GM23248 (cell line): ENCODE data around the gene FAM210A. TPM values are rescaled to one million over a fixed set of nuclear protein-coding genes. Genes with fewer than 3 reads are reported as not detected.

Experiments
- DNase-seq: peaks from one replicate; pipeline ENCODE4 v3.0.0-alpha.2; 2015
- H2AFZ ChIP-seq: fragments of 200-600 bp; sonication (generic); 2 replicates; pipeline ENCODE4 v1.6.1; 2016; ENCODE audit warnings: antibody characterized with exemption
- H3F3A ChIP-seq: fragments of 200-600 bp; sonication (generic); 2 replicates; pipeline ENCODE4 v1.6.1; 2016; ENCODE audit warnings: mild to moderate bottlenecking, antibody characterized with exemption, mixed run types; ENCODE audit not compliant: insufficient read depth
- H3K27ac ChIP-seq: fragments of 200-600 bp; sonication (generic); 2 replicates; pipeline ENCODE4 v1.5.1; 2016; ENCODE audit warnings: mild to moderate bottlenecking
- H3K27me3 ChIP-seq: fragments of 200-600 bp; sonication (generic); replicated peaks from 2 replicates; pipeline ENCODE4 v1.6.1; 2016; ENCODE audit warnings: mild to moderate bottlenecking; ENCODE audit not compliant: insufficient read depth
- H3K36me3 ChIP-seq: fragments of 200-600 bp; sonication (generic); 2 replicates; pipeline ENCODE4 v1.6.1; 2016; ENCODE audit warnings: low read depth, mild to moderate bottlenecking
- H3K4me1 ChIP-seq: fragments of 200-600 bp; sonication (generic); 2 replicates; pipeline ENCODE4 v1.6.1; 2016; ENCODE audit warnings: mild to moderate bottlenecking; ENCODE audit not compliant: insufficient read depth
- H3K4me2 ChIP-seq: fragments of 200-600 bp; sonication (generic); one replicate; pipeline ENCODE4 v1.6.1; 2016; ENCODE audit warnings: mild to moderate bottlenecking; ENCODE audit not compliant: unreplicated experiment
- H3K4me3 ChIP-seq: fragments of 200-600 bp; sonication (generic); 2 replicates; pipeline ENCODE4 v1.5.1; 2016; ENCODE audit warnings: mild to moderate bottlenecking
- H3K79me2 ChIP-seq: fragments of 200-600 bp; sonication (generic); 2 replicates; pipeline ENCODE4 v1.6.1; 2016; ENCODE audit warnings: mild to moderate bottlenecking; ENCODE audit not compliant: insufficient read depth
- H3K9ac ChIP-seq: fragments of 200-600 bp; sonication (generic); 2 replicates; pipeline ENCODE4 v1.6.1; 2016; ENCODE audit warnings: mild to moderate bottlenecking
- H3K9me2 ChIP-seq: fragments of 200-600 bp; sonication (generic); 2 replicates; pipeline ENCODE4 v1.6.1; 2016; ENCODE audit warnings: mixed run types, mild to moderate bottlenecking, moderate library complexity; ENCODE audit not compliant: insufficient read depth
- H3K9me3 ChIP-seq: fragments of 200-600 bp; sonication (generic); one replicate; pipeline ENCODE4 v1.6.1; 2017; ENCODE audit warnings: low read depth
- H4K20me1 ChIP-seq: fragments of 200-600 bp; sonication (generic); 2 replicates; pipeline ENCODE4 v1.6.0; 2016; ENCODE audit not compliant: insufficient read depth
- EZH2 ChIP-seq: fragments of 200-600 bp; sonication (generic); IDR thresholded peaks from 2 replicates; pipeline ENCODE4 v1.6.1; 2018; ENCODE audit warnings: antibody characterized with exemption, mild to moderate bottlenecking; ENCODE audit not compliant: insufficient read depth, poor library complexity, severe bottlenecking
- EZH2phosphoT487 ChIP-seq: fragments of 200-600 bp; sonication (generic); IDR thresholded peaks from 2 replicates; pipeline ENCODE4 v1.6.1; 2018; ENCODE audit warnings: antibody characterized with exemption, moderate library complexity, mild to moderate bottlenecking, low read depth; ENCODE audit not compliant: insufficient read depth
- WGBS, 2 experiments: methylation state at CpG; one replicate each; pipeline ENCODE4 v1.1.6; 2015 to 2017; ENCODE audit warnings: low lambda C conversion rate in 2 of 2, low coverage in 1 of 2; ENCODE audit errors: missing lambda C conversion rate in 2 of 2; 5-methylcytosine and 5-hydroxymethylcytosine counted together
- in situ Hi-C: fragments of 300-500 bp; cut with MboI; formaldehyde crosslinking; loops from 2 replicates; pipeline ENCODE4 v1.15.0; 2020
- polyA plus RNA-seq: library from polyadenylated mRNA; unstranded; fragments of >200 nt; fragmentation: Nextera tagmentation; extraction: Ambion mirVana; gene quantifications from 2 replicates; pipeline ENCODE4 v1.2.1, GENCODE V29; 2016
- total RNA-seq: library from RNA; depleted of rRNA; stranded (reverse); fragments of >200 nt; shearing (Covaris generic); gene quantifications from 2 replicates; pipeline ENCODE4 v1.2.3, GENCODE V29; 2014

FAM210A gene
- total and polyA plus RNA-seq, 2 experiments from 2014 or later: 14.2 to 24.9 TPM

GRCh38 chr18:13720847-13721246, 5.5 kb downstream of the FAM210A start:
- Histone ChIP-seq H3K9me2 (no peaks in the 10 kb centered on the region), H3K4me2 (no peak overlapping the region), H3F3A (no peaks in the 10 kb centered on the region), H3K9me3 (no peaks in the 10 kb centered on the region), H2AFZ (no peak overlapping the region), H3K4me1 (peaks cover 16% of the 10 kb centered on the region), H3K36me3 (no peaks in the 10 kb centered on the region), H3K27me3 (no peaks in the 10 kb centered on the region), H3K27ac (no peak overlapping the region), H3K79me2 (peaks cover 100% of the 10 kb centered on the region), H3K9ac (no peak overlapping the region), H3K4me3 (no peak overlapping the region), H4K20me1 (peaks cover 14% of the 10 kb centered on the region; the same call in 1 of the 2 replicates)
- TF ChIP-seq EZH2phosphoT487: no peak
- no peak for TF ChIP-seq EZH2
- no peak for DNase-seq
- 46 to 57% methylated on average over 1 of the region's 1 CpG for WGBS, 2 experiments
- in situ Hi-C loops: no loop called here

- Histone ChIP-seq H3K9me2 (no peaks in the 10 kb centered on the region), H3K9me3 (no peaks in the 10 kb centered on the region), H3K9ac (no peak overlapping the region), H3K27ac (no peak overlapping the region), H3K4me2 (no peak overlapping the region), H2AFZ (no peak overlapping the region), H3K36me3 (no peaks in the 10 kb centered on the region), H3K4me1 (peaks cover 12% of the 10 kb centered on the region), H3F3A (no peaks in the 10 kb centered on the region), H3K79me2 (peaks cover 100% of the 10 kb centered on the region), H3K4me3 (no peak overlapping the region), H4K20me1 (peaks cover 14% of the 10 kb centered on the region; the same call in 1 of the 2 replicates), H3K27me3 (no peaks in the 10 kb centered on the region)
- 95 to 100% methylated on average over 1 of the region's 1 CpG for WGBS, 2 experiments
- no peak for TF ChIP-seq EZH2
- DNase-seq: no peak
- in situ Hi-C loops: no loop called here
Observed at GRCh38 chr18:13720123-13720522, 6.2 kb downstream of the FAM210A start.

GRCh38 chr18:13716916-13717315, 9.4 kb downstream of the FAM210A start:
- in situ Hi-C loops: no loop called here
- H3K4me3 ChIP-seq: no peak overlapping the region
- WGBS, 2 experiments: 96 to 100% methylated on average over 4 of the region's 4 CpGs
- no peaks in the 10 kb centered on the region for H3K9me3 ChIP-seq
- peaks cover 100% of the 10 kb centered on the region for H3K79me2 ChIP-seq
- no peaks in the 10 kb centered on the region for H3K4me1 ChIP-seq
- H3K36me3 ChIP-seq: no peaks in the 10 kb centered on the region
- peaks cover 17% of the 10 kb centered on the region; the same call in 1 of the 2 replicates for H4K20me1 ChIP-seq
- no peak overlapping the region for H3K4me2 ChIP-seq
- no peak for TF ChIP-seq EZH2
- no peak for TF ChIP-seq EZH2phosphoT487
- no peaks in the 10 kb centered on the region for H3K9me2 ChIP-seq
- H3F3A ChIP-seq: no peaks in the 10 kb centered on the region
- H2AFZ ChIP-seq: no peak overlapping the region
- no peak overlapping the region for H3K27ac ChIP-seq
- H3K27me3 ChIP-seq: no peaks in the 10 kb centered on the region
- H3K9ac ChIP-seq: no peak overlapping the region
- no peak for DNase-seq

GRCh38 chr18:13715330-13715729, 11.0 kb downstream of the FAM210A start:
- H3K9me2 ChIP-seq: no peaks in the 10 kb centered on the region
- no peak overlapping the region for H3K27ac ChIP-seq
- no peak overlapping the region for H3K9ac ChIP-seq
- no peak overlapping the region for H2AFZ ChIP-seq
- no peaks in the 10 kb centered on the region for H3F3A ChIP-seq
- no peak overlapping the region for H3K4me2 ChIP-seq
- in situ Hi-C loops: no loop called here
- 73 to 77% methylated on average over 2 of the region's 2 CpGs for WGBS, 2 experiments
- no peaks in the 10 kb centered on the region for H3K9me3 ChIP-seq
- DNase-seq: no peak
- no peak overlapping the region for H3K4me3 ChIP-seq
- peaks cover 4% of the 10 kb centered on the region; the same call in 1 of the 2 replicates for H3K4me1 ChIP-seq
- no peaks in the 10 kb centered on the region for H3K36me3 ChIP-seq
- TF ChIP-seq EZH2phosphoT487 (no peak), EZH2 (no peak)
- H3K79me2 ChIP-seq: peaks cover 100% of the 10 kb centered on the region
- H3K27me3 ChIP-seq: no peaks in the 10 kb centered on the region
- peaks cover 17% of the 10 kb centered on the region; the same call in 1 of the 2 replicates for H4K20me1 ChIP-seq
